C4-2B (cell line): ENCODE results near the gene VIT.

Source experiments
- H3K27ac ChIP-seq: fragments of 450-650 bp; 2 replicates; pipeline ENCODE4 v1.5.1; 2017
- ZFX ChIP-seq: fragments of 450-650 bp; IDR thresholded peaks from 2 replicates; pipeline ENCODE4 v1.6.1; 2017
- TF ChIP-seq, protein P1 (sequence below): fragments of 450-650 bp; conservative IDR thresholded peaks from 2 replicates; pipeline ENCODE4 v1.5.1; 2017; ENCODE audit warnings: mild to moderate bottlenecking

The VIT gene

DNA sequence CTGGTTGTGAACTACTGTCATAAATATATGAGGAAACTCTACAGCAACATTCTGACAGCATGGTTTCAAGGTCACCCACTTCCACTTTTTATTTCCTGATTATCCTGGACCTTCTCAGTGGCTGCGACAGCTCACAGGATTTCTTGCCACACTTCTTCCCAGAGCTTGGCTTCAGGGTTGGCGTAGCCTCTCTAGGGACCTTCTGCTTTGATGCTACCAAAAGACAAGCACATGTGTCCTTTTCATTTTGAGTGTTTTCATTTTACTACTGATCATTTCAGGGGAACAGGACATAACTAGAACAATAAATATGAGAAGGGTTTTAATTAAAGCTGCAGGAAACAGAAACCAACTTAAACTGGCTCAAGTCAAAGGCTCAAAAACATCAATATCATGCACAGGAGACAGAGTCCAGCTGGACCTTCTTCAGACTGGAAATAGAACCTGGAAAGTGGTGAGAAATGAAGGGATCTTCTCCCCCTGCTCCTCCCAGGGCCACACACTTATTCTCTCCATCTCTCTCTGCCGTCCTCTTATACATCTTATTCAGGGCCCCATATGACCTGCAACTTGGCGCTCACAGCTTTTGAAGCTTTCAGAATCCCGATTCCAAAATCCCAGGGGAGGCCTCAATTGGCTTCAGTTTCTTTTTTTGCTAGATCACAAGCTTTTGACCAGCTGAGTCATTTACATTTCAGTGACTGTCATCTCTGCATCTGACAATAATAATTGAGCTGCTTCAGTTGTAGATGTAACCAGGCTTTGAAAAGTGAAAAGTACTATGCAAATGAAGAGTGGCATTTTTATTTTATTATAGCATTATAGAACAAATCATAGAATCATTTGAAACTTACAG is 9.7 kb downstream of the VIT start:
- no peak for TF ChIP-seq ZFX
- no peak overlapping the region for H3K27ac ChIP-seq

DNA sequence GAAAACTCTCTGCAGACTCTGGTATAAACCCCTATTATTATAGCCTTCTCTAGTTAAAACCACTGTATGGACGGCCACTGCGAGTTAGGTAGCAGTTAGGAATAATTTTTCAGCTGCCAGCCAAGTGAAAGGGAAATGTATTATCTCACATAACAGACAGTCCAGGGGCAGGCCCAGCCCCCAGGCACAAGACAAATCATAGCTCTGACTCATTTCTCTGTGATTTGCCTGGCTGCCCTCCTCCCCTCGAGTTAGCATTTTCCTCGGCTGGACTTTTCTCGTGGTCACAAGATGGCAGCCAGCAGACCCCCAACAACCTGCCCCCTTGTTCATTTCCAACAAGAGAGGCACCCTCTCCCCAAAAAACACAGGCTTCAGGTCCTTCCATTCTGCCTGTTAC is 10.5 kb downstream of the VIT start:
- TF ChIP-seq, protein P1, sequence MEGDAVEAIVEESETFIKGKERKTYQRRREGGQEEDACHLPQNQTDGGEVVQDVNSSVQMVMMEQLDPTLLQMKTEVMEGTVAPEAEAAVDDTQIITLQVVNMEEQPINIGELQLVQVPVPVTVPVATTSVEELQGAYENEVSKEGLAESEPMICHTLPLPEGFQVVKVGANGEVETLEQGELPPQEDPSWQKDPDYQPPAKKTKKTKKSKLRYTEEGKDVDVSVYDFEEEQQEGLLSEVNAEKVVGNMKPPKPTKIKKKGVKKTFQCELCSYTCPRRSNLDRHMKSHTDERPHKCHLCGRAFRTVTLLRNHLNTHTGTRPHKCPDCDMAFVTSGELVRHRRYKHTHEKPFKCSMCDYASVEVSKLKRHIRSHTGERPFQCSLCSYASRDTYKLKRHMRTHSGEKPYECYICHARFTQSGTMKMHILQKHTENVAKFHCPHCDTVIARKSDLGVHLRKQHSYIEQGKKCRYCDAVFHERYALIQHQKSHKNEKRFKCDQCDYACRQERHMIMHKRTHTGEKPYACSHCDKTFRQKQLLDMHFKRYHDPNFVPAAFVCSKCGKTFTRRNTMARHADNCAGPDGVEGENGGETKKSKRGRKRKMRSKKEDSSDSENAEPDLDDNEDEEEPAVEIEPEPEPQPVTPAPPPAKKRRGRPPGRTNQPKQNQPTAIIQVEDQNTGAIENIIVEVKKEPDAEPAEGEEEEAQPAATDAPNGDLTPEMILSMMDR, result no peak
- TF ChIP-seq ZFX, result no peak
- no peak overlapping the region for H3K27ac ChIP-seq

DNA sequence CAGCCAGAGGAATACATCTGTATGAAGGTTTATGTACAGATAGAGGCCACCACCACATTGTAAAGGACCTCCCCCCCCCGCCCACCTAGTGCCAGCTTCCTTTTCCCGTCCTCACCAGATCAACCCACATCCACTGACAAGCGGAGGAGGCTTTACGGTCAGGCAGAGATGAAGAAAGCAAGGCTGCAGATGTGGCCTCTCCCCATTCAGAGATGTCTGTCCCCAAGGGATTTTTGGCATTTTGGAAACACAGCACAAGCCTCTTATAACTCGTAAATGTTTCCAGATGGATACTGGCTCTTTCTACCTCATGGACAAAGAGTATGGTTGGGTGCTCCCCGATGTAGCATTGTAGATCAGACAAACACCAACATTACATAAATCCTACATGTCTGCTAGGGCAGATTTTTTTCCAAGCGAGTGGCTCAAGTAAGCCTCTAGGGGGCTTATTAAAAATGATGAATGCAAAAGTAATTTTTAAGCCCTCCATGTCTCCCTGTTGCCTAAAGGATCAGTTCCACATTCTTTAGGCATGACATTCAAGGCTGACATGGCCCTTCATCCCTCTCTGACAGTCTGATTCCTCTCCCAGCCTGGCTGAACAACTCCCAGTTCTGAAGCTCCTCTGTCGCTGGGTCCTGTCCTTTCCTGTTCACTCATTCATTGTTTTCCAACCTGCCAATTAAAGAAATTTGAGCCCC is 11.7 kb downstream of the VIT start:
- TF ChIP-seq, protein P1, result no peak; the same call in 1 of the 2 replicates
- no peak for TF ChIP-seq ZFX

DNA sequence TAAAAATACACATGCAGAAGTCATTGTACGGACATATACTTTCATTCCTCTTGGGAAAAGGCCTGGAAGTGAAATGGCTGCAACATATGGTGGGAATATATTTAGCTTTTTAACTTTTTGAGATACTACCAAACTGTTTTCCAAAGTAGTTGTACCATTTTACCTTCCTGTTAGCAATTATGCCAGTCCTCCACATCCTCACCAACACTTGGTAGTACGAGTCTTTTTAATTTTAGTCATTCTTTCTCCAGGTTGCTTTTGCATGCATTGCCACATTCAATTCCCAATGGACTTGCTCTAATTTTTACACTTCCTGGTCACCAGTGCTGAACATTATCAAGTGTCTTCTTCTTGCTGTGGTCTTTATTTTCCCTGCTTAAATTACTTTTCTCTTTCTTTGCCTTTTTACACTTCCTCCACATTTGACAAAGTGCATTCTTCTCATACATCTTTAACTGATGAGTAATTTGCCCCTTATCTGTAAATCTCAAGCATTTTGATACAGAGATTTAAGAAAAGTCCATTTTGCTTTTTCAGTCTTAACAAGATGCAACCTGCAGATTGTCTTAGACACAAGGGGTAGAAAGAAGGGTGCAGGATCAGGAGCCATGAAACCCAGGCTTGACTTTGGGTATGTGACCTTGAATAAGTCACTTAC is 14.5 kb downstream of the VIT start:
- TF ChIP-seq ZFX, result no peak
- H3K27ac ChIP-seq, result no peak overlapping the region

More for the DNA sequence above, 11.7 kb downstream of the VIT start:
- H3K27ac ChIP-seq, result no peak overlapping the region

DNA sequence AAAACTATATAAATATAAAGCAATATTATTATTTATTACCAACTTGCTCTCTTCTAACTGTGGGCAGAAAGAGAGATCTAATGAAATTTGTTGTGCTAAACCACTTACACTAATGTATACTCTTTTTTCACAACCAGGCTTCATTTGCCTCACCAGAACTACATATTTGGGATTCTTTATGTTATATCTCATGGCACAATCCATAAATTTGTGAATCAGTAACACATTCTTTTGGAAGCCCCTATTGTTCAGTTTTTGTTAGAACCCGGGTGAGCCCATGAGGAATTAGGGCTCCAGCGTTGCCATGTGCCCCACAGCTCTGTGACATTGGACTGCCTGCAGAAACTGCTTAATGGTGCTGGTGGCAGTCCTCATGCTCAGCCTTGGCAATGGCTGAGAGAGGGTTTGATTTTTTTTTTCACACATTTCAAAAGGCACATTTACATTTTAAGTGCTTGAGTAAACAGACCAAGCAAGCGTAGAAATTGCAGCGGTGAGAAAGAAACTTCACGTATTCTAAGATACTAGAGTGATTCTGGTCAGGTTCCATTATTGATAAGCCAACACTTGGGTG is 15.3 kb downstream of the VIT start:
- no peak for TF ChIP-seq ZFX
- TF ChIP-seq, protein P1, result no peak
- H3K27ac ChIP-seq, result no peak overlapping the region

DNA sequence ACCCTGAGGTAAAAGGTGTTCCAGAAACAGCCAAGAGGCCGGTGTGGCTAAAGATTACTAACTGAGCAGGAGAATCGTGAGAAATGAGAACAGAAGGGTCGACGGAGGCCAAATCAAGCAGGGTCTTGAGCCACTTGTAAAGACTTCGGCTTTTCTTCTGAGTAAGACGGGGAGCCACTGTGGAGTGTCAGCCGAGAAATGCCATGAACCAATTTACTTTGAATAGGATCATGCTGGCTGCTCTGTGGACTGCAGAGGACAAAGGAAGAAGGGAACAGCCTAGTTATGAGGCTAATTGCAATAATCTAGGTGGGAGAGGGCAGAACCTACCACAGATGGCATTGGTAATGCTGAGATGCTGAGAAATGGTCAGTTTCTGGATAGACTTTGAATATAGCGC is 16.8 kb downstream of the VIT start:
- H3K27ac ChIP-seq, result no peak overlapping the region

DNA sequence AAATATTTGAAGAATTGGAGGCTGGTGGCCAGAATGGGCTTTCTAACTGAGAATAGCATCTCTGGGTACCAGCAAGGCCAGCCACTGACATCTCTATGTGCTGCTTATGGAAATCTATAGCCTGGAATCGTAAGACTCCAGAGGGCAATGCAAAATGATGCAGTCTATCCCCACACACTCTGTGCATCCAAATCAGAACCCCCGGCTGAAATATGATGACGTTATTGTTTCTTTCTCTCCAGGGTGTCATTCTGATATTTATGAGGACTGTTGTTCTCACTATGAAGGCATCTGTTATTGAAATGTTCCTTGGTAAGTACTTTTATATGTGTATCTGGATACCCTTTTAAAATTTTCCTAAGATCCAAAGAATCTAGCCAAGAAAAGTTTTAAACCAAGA is 19.6 kb downstream of the VIT start:
- H3K27ac ChIP-seq, result no peak overlapping the region
- TF ChIP-seq, protein P1, result no peak
- TF ChIP-seq ZFX, result no peak

More for the DNA sequence above, 16.8 kb downstream of the VIT start:
- TF ChIP-seq ZFX, result no peak
- TF ChIP-seq, protein P1, result no peak
